ENCODE data around the gene CHST13. TPM values are rescaled to one million over a fixed set of nuclear protein-coding genes. Genes with fewer than 3 reads are reported as not detected.

Gene CHST13
- total and polyA plus RNA-seq, 2 of the 4 experiments (the other 2 are of a cell fraction): not detected

GRCh38 chr3:126498929-126499328 lies 25.0 kb upstream of the CHST13 start:
- Histone ChIP-seq H3K23ac (ENCODE audit: low read depth, low read length) (no peak overlapping the region), H4K8ac (ENCODE audit: low read depth in 2 of 2, low read length in 2 of 2) (no peak overlapping the region), H3K56ac (ENCODE audit: extremely low read depth, insufficient read depth, low read length) (no peak overlapping the region), H3K4me2 (ENCODE audit: low read depth, low read length) (no peak overlapping the region), H3K9ac (ENCODE audit: low read depth, low read length) (no peak overlapping the region), H3K27me3 (ENCODE audit: control insufficient read depth, insufficient read depth, low read length) (peaks cover 17% of the 10 kb centered on the region; the same call in 1 of the 2 replicates), H3K4me1 (ENCODE audit: control insufficient read depth, insufficient read depth, low read length) (no peaks in the 10 kb centered on the region), H4K91ac (ENCODE audit: insufficient read depth, low read depth, low read length) (no peak overlapping the region), H3K14ac (replicated peaks; ENCODE audit: low read depth, low read length) (no peak overlapping the region), H3K4me3 (ENCODE audit: insufficient read depth, low read depth, low read length) (no peak overlapping the region), H3K4ac (ENCODE audit: low read depth, low read length) (no peak overlapping the region), H2AK9ac (replicated peaks; ENCODE audit: low read depth, low read length, poor library complexity) (no peak overlapping the region), H3K18ac (ENCODE audit: low read depth, low read length) (no peak overlapping the region), H3K27ac (ENCODE audit: insufficient read depth, low read length) (no peak overlapping the region), H2AFZ (replicated peaks; ENCODE audit: low read length, poor library complexity) (no peak overlapping the region), H2BK15ac (ENCODE audit: low read depth, low read length) (no peak overlapping the region), H3K9me1 (ENCODE audit: insufficient read depth, low read length) (no peaks in the 10 kb centered on the region), H4K20me1 (ENCODE audit: insufficient read depth, low read length) (no peaks in the 10 kb centered on the region), H2AK5ac (ENCODE audit: low read depth, low read length) (no peak overlapping the region), H2BK120ac (ENCODE audit: low read depth, low read length) (no peak overlapping the region), H3K36me3 (ENCODE audit: control insufficient read depth, insufficient read depth, low read length) (no peaks in the 10 kb centered on the region), H3K9me3 (ENCODE audit: control insufficient read depth, insufficient read depth, low read length) (no peaks in the 10 kb centered on the region), H4K5ac (ENCODE audit: low read depth, low read length) (no peak overlapping the region), H2BK20ac (ENCODE audit: low read depth, low read length) (no peak overlapping the region), H2BK5ac (ENCODE audit: low read depth, low read length, poor library complexity, severe bottlenecking) (no peak overlapping the region), H3K79me1 (ENCODE audit: low read depth in 1 of 2, low read length in 2 of 2) (no peaks in the 10 kb centered on the region)
- ChIA-PET CTCF (no interaction called here), POLR2A (ENCODE audit: unreplicated experiment) (no interaction called here)
- dilution Hi-C loops (cut with HindIII; ENCODE audit: low sequenced_read_pairs, unreplicated experiment): no loop called here
- no peak for ATAC-seq (ENCODE audit: low read depth)
- no TSS peak for BruUV-seq (replicated peaks)
- in situ Hi-C loops (cut with MboI; ENCODE audit: low sequenced_read_pairs): no loop called here
- no peak for TF ChIP-seq MAZ (IDR thresholded peaks at IDR 0.05; ENCODE audit: borderline replicate concordance, low read depth, low read length)
- intact Hi-C loops (cut with micrococcal nuclease): no loop called here
- no peak for DNase-seq
- WGBS, 2 experiments (ENCODE audit: extremely low coverage in 2 of 2, insufficient read length in 1 of 2): no CpG with 5 or more reads among the region's 10 CpGs
